PC-9 (cell line): ENCODE measurements around the gene AQP12B. TPM values are rescaled to one million over a fixed set of nuclear protein-coding genes. Genes with fewer than 3 reads are reported as not detected.
"Not testable (repeated sequence)": the region's sequence is repeated elsewhere in the genome, so short reads cannot be mapped to it uniquely, and the experiment has no call there.

ENCODE experiments used
- BruUV-seq: library from RNA; stranded (reverse); fragments of 400-500 nt; replicated peaks from 2 replicates; lab custom pipeline; 2021; lab: Mats Ljungman, UMichigan
- CTCF ChIA-PET: fragments of 300-600 bp; sonication (Branson Sonifier 250); formaldehyde crosslinking; loops from one replicate; lab custom pipeline; 2022; ENCODE audit warnings: antibody characterized with exemption; lab: Charles Lee
- POLR2A ChIA-PET: fragments of 300-600 bp; sonication (Branson Sonifier 250); formaldehyde crosslinking; loops from one replicate; lab custom pipeline; 2022; ENCODE audit warnings: antibody characterized with exemption; ENCODE audit not compliant: unreplicated experiment; lab: Charles Lee
- DNase-seq, 2 experiments: peaks; one replicate each; pipeline versions ENCODE4 v3.0.0 to v3.0.0-alpha.2; 2015 to 2022; ENCODE audit warnings: mixed read lengths in 1 of 2
- H2AFZ ChIP-seq: fragments of 200-600 bp; sonication (generic); 2 replicates; pipeline ENCODE4 v1.8.1; 2017; ENCODE audit warnings: antibody characterized with exemption
- H3F3A ChIP-seq: fragments of 200-600 bp; sonication (generic); 2 replicates; pipeline ENCODE4 v1.8.1; 2017; ENCODE audit warnings: antibody characterized with exemption, mild to moderate bottlenecking, low read depth; ENCODE audit not compliant: insufficient read depth
- H3K27ac ChIP-seq: fragments of 200-600 bp; sonication (generic); 2 replicates; pipeline ENCODE4 v1.6.1; 2016; ENCODE audit warnings: mixed run types
- H3K27me3 ChIP-seq: fragments of 200-600 bp; sonication (generic); 2 replicates; pipeline ENCODE4 v1.6.1; 2016; ENCODE audit warnings: low read depth, mixed run types; ENCODE audit not compliant: insufficient read depth
- H3K36me3 ChIP-seq: fragments of 200-600 bp; sonication (generic); 2 replicates; pipeline ENCODE4 v1.6.1; 2016; ENCODE audit warnings: low read depth, mixed run types
- H3K4me1 ChIP-seq: fragments of 200-600 bp; sonication (generic); replicated peaks from 2 replicates; pipeline ENCODE4 v1.6.1; 2016; ENCODE audit warnings: mixed run types; ENCODE audit not compliant: insufficient read depth
- H3K4me2 ChIP-seq: fragments of 200-600 bp; sonication (generic); 2 replicates; pipeline ENCODE4 v1.6.1; 2017; ENCODE audit warnings: mixed run types
- H3K4me3 ChIP-seq: fragments of 200-600 bp; sonication (generic); 2 replicates; pipeline ENCODE4 v1.6.1; 2016; ENCODE audit warnings: mixed run types
- H3K79me2 ChIP-seq: fragments of 200-600 bp; sonication (generic); 2 replicates; pipeline ENCODE4 v1.6.1; 2017; ENCODE audit warnings: low read depth, mixed run types
- H3K9me2 ChIP-seq: fragments of 200-600 bp; sonication (generic); 2 replicates; pipeline ENCODE4 v1.8.1; 2017; ENCODE audit warnings: mild to moderate bottlenecking; ENCODE audit not compliant: insufficient read depth
- H3K9me3 ChIP-seq: fragments of 200-600 bp; sonication (generic); 2 replicates; pipeline ENCODE4 v1.8.1; 2016; ENCODE audit warnings: low read depth; ENCODE audit not compliant: insufficient read depth
- H4K20me1 ChIP-seq: fragments of 200-600 bp; sonication (generic); 2 replicates; pipeline ENCODE4 v1.8.1; 2017; ENCODE audit not compliant: insufficient read depth
- intact Hi-C: fragments of 100-400 bp; cut with micrococcal nuclease; formaldehyde crosslinking; loops from one replicate; pipeline ENCODE4 v1.10.0; 2022; ENCODE audit not compliant: unreplicated experiment
- total RNA-seq: library from RNA; stranded (reverse); gene quantifications from 2 replicates; pipeline ENCODE4 v1.2.3, GENCODE V29; 2021

Gene AQP12B
- total RNA-seq, 1 experiment from 2014 or later = not detected

DNA sequence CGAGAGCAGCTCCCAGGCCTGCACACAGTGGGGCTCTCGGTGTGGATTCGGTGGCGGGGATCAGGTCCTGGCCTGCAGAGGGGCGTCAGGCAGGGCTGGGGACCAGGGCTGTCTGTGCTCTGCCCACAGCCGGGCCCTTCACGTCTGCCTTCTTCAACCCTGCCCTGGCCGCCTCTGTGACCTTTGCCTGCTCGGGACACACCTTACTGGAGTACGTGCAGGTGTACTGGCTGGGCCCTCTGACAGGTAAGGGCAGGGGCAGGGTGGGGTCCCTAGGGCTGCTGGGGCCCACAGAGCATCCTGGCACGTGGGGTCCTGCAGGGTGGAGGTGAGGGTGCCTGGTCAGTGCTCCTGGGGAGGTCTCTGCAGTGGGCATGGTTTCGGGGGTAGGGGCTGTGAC is 11.6 kb upstream of the AQP12B start:
- H3K4me2 ChIP-seq, POLR2A ChIA-PET, H3K9me3 ChIP-seq, H3K27me3 ChIP-seq, H3K27ac ChIP-seq, H4K20me1 ChIP-seq, H3K36me3 ChIP-seq, DNase-seq, CTCF ChIA-PET, H3F3A ChIP-seq, H3K79me2 ChIP-seq, intact Hi-C loops, H3K4me3 ChIP-seq, H3K4me1 ChIP-seq, H3K9me2 ChIP-seq, BruUV-seq, H2AFZ ChIP-seq: not testable (repeated sequence)

DNA sequence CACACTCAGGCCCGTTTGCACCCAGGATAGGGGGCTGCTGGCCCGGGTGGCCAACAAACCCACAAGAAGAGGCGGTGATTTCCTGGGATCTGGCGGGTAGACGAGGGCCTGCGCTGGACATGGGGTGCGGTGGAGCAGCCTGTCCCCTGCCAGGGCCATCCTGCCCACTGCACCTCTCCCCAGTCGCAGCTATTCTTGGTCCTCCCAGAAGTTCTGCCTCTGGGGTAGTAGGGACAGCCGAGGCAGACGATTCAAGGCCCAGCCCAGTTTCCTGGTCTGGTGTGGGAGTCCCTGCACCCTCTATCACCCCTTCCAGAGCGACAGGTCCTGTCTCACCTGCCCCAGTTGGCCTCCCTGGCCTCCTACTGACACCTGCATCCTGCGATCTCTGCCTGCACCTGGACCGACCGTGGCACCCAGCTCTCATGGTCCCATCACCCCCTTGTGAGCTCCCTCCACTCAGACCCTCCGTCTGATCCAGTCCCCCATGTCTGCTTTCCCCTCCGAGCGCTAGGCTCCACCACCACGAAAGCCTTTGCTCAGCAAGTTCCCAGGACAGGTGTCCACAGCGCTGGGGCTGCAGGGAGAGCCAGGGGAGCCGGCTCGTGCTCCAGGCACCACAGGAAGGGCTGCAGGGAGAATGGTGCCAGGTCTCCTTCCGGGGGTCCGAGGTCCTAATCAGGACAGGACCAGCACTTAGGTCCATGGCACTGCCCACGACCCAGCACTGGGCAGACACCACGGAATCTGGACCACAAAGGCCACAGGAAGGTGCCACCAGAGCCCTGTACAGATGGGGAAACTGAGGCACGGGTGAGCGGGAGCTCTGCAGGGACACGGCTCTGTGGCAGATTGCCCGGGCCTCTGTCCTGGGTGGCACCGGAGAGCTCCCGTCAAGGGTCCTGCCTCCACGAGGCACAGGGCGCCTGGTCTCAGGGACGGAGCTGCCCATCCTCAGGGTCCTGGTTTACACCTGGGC is 10.2 kb upstream of the AQP12B start:
- H3K9me3 ChIP-seq, CTCF ChIA-PET, H4K20me1 ChIP-seq, intact Hi-C loops, H3K4me1 ChIP-seq, DNase-seq, H3K27ac ChIP-seq, H3K4me3 ChIP-seq, H2AFZ ChIP-seq, H3K36me3 ChIP-seq, H3K4me2 ChIP-seq, H3K79me2 ChIP-seq, POLR2A ChIA-PET, BruUV-seq, H3K9me2 ChIP-seq, H3F3A ChIP-seq: not testable (repeated sequence)
- peaks cover 13% of the 10 kb centered on the region for H3K27me3 ChIP-seq

DNA sequence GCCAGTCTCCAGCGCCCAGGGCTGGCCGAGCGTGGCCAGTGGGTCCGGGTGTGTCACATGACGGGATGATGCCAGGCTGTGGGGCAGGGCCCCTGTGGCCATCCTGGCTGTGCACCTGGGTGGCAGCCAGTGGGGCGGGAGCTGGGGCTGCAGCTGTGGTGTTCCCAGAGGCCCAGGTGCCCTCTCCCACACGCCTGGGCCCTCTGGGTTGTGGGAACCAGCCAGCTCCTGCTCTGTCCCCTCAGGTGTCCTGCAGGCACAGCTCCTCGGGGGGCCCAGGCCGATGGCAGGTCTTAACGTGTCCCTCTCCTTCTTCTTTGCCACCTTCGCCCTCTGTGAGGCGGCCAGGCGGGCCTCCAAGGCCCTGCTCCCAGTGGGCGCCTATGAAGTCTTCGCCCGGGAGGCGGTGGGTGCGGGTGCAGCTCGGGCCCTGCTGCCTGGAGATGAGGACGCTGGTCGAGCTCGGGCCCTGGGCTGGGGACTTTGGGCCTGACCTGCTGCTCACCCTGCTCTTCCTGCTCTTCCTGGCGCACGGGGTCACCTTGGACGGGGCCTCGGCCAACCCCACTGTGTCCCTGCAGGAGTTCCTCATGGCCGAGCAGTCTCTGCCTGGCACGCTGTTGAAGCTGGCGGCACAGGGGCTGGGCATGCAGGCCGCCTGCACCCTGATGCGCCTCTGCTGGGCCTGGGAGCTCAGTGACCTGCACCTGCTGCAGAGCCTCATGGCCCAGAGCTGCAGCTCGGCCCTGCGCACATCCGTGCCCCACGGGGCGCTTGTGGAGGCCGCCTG is 9.1 kb upstream of the AQP12B start, which contains the start of gene AQP12A:
Gene AQP12A (plus strand): TSS at position 236 of the 790 bp plus-strand sequence. CDS start 48 bp downstream, at position 284.
- not testable (repeated sequence) for H3K4me1 ChIP-seq

DNA sequence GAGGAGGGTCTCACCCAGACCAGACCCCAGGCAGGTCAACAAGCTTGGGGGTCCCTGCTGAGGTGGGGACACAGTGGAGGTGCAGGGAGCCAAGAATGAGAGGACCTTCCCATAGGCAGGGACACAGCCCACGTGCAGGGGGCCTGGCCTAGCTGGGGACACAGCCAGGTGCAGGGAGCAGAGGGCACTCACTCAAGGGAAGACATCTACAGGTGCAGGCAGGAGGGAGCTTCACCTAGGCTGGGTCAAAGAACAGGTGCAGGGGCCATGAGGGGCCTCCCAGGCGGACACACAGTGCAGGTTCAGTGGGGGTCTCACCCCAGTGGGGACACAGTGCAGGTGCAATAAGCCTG is 8.4 kb upstream of the AQP12B start:
- intact Hi-C loops, BruUV-seq, H3K27ac ChIP-seq, H2AFZ ChIP-seq, POLR2A ChIA-PET, H3K4me1 ChIP-seq, CTCF ChIA-PET, H3K36me3 ChIP-seq, DNase-seq, H3F3A ChIP-seq, H3K9me3 ChIP-seq, H4K20me1 ChIP-seq, H3K79me2 ChIP-seq, H3K4me2 ChIP-seq, H3K4me3 ChIP-seq, H3K9me2 ChIP-seq: not testable (repeated sequence)
- H3K27me3 ChIP-seq = peaks cover 32% of the 10 kb centered on the region

More for the DNA sequence above, 9.1 kb upstream of the AQP12B start, which contains the start of gene AQP12A:
- H3K9me3 ChIP-seq, H3K27ac ChIP-seq, H3K4me3 ChIP-seq, CTCF ChIA-PET, intact Hi-C loops, H2AFZ ChIP-seq, H3K79me2 ChIP-seq, H3K9me2 ChIP-seq, H3K4me2 ChIP-seq, POLR2A ChIA-PET, H3F3A ChIP-seq, H4K20me1 ChIP-seq, H3K36me3 ChIP-seq, DNase-seq, BruUV-seq: not testable (repeated sequence)
- H3K27me3 ChIP-seq = peaks cover 24% of the 10 kb centered on the region

DNA sequence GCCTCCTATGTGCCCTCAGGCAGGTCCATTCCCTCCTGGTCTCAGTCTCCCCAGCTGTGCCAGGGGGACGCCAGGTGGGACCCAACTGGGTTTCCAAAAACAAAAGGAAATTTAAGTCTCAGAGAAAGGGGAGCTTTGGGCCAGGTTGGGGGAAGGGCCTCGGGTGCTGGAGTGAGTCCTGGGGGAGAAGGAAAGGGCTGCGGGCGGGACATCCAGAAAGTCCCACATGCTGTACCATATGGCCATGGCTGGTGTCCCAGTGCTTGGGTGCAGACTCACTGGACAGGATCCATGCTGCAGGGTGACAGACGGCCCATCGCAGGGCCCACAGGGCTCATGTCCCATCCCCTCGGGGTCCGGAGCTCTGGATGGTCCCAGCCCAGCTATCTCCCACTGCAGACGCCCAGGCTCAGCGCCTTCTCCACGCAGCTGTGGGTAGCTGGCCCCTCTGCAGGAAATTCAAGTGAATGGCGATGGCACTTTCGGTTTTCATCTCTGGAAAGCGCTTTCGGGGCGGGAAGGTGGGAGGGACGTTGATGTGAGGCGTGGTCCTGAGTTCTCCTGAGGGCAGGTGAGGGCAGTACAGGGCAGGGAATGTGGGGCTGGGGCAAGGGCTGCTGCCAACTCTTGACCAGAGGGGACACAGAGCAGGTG is 7.9 kb upstream of the AQP12B start:
- BruUV-seq = not testable (repeated sequence)

More for the DNA sequence above, 7.9 kb upstream of the AQP12B start:
- H3K9me2 ChIP-seq, H3K79me2 ChIP-seq, H2AFZ ChIP-seq, POLR2A ChIA-PET, CTCF ChIA-PET, H3K4me3 ChIP-seq, H3F3A ChIP-seq, intact Hi-C loops, H3K27ac ChIP-seq, H4K20me1 ChIP-seq, H3K36me3 ChIP-seq, H3K4me2 ChIP-seq, DNase-seq, H3K9me3 ChIP-seq, H3K4me1 ChIP-seq: not testable (repeated sequence)
- H3K27me3 ChIP-seq = peaks cover 37% of the 10 kb centered on the region
